Esophagus squamous epithelium (tissue), 4 donors: ENCODE measurements around the gene TM4SF18.

Source experiments
- CTCF ChIP-seq, 6 experiments: fragments of 450-650 bp in 4 of 6; fragments of 200-600 bp in 2 of 6; sonication (generic) in 2 of 6; IDR thresholded peaks; one replicate each; pipeline ENCODE4 v1.5.1; 2016 to 2019; ENCODE audit warnings: antibody characterized with exemption in 6 of 6, mild to moderate bottlenecking in 4 of 6, moderate library complexity in 4 of 6
- POLR2A ChIP-seq, 4 donors: fragments of 450-650 bp; IDR thresholded peaks; one replicate each; pipeline ENCODE4 v1.6.1; 2017; ENCODE audit warnings: antibody characterized with exemption in 4 of 4, mild to moderate bottlenecking in 4 of 4, moderate library complexity in 3 of 4

DNA sequence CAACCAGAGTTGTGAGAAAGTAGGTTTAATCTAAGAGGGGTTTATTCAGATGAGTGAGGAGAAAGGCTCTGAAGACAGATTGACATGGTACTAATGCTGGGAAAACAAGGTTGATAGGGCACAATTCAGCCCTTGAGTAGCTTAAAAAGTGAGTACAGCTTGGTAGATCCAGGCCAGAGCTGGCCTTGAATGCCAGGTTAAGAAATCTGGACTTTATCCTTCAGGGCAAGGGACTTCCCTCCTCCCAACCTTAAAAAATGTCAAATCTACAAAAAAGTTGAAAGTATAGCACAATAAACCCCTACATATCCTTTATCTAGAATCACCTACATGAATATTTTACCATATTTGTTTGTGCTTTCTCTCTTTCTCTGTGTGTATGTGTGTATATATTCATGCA is 7.9 kb downstream of the TM4SF18 start:
- TF ChIP-seq CTCF (IDR thresholded peaks at IDR 0.05) = no peak
- no peak for TF ChIP-seq POLR2A (IDR thresholded peaks at IDR 0.05)
